ENCODE data around the gene ARHGAP15.

The ARHGAP15 gene

GRCh38 chr2:143354050-143354750, 225.0 kb downstream of the ARHGAP15 start:
- no peak for DNase-seq

GRCh38 chr2:143355870-143356269, 226.7 kb downstream of the ARHGAP15 start:
- DNase-seq, result no peak

GRCh38 chr2:143356336-143356735, 227.1 kb downstream of the ARHGAP15 start:
- no peak for DNase-seq

GRCh38 chr2:143356736-143357446, 227.7 kb downstream of the ARHGAP15 start:
- DNase-seq, result no peak

GRCh38 chr2:143357966-143358365, 228.7 kb downstream of the ARHGAP15 start:
- DNase-seq, result no peak

- DNase-seq, result no peak
These were observed 232.1 kb downstream of the ARHGAP15 start for GRCh38 chr2:143361346-143361745.

- no peak for DNase-seq
These were observed 242.4 kb downstream of the ARHGAP15 start for GRCh38 chr2:143371616-143372015.

GRCh38 chr2:143375384-143375880, 246.2 kb downstream of the ARHGAP15 start:
- no peak for DNase-seq

GRCh38 chr2:143378996-143379395, 249.8 kb downstream of the ARHGAP15 start:
- DNase-seq, result no peak

GRCh38 chr2:143379955-143380354, 250.7 kb downstream of the ARHGAP15 start:
- DNase-seq, result no peak

GRCh38 chr2:143382573-143382972, 253.4 kb downstream of the ARHGAP15 start:
- DNase-seq, result no peak

- no peak for DNase-seq
These were observed 253.8 kb downstream of the ARHGAP15 start for GRCh38 chr2:143383016-143383415.

GRCh38 chr2:143384111-143384510, 254.9 kb downstream of the ARHGAP15 start:
- DNase-seq, result no peak

- DNase-seq, result no peak
These were observed 261.0 kb downstream of the ARHGAP15 start for GRCh38 chr2:143390171-143390570.

- DNase-seq, result no peak
These were observed 263.1 kb downstream of the ARHGAP15 start for GRCh38 chr2:143392358-143392757.

- no peak for DNase-seq
These were observed 264.8 kb downstream of the ARHGAP15 start for GRCh38 chr2:143394062-143394461.

GRCh38 chr2:143397884-143398614, 268.8 kb downstream of the ARHGAP15 start:
- no peak for DNase-seq

GRCh38 chr2:143398781-143399180, 269.6 kb downstream of the ARHGAP15 start:
- no peak for DNase-seq

GRCh38 chr2:143399631-143400069, 270.4 kb downstream of the ARHGAP15 start:
- DNase-seq, result no peak

- no peak for DNase-seq
These were observed 272.6 kb downstream of the ARHGAP15 start for GRCh38 chr2:143401861-143402260.

- no peak for DNase-seq
These were observed 273.2 kb downstream of the ARHGAP15 start for GRCh38 chr2:143402451-143402850.

GRCh38 chr2:143410082-143410897, 281.1 kb downstream of the ARHGAP15 start:
- no peak for DNase-seq

- no peak for DNase-seq
These were observed 286.4 kb downstream of the ARHGAP15 start for GRCh38 chr2:143415571-143415970.
